Measurements from ENCODE around the gene GPR15LG.

- no peak for TF ChIP-seq EZH2 (IDR thresholded peaks at IDR 0.05)
- TF ChIP-seq POLR2AphosphoS5 (IDR thresholded peaks at IDR 0.05; ENCODE audit: borderline replicate concordance, low read depth, low read length) = no peak
- no peak for TF ChIP-seq FOXP2 (optimal IDR thresholded peaks at IDR 0.05; ENCODE audit: control extremely low read depth, extremely low read length, insufficient read depth)
These were observed 54.2 kb downstream of the GPR15LG start for GRCh38 chr10:84227810-84228209.
